Activated CD4-positive, CD25-positive, alpha-beta regulatory T cell treated with anti-CD3 and anti-CD28 coated beads, Interleukin-2, amount 50 U/mL, for 24 hours (primary cell): ENCODE data around the gene CTDSP1.

ENCODE experiments used
- ATAC-seq, 2 donors: fragments of 150-1000 bp; cut with Tn5 transposase; one replicate each; pipeline ENCODE4 v1.10.0; 2021; ENCODE audit warnings: mild to moderate bottlenecking in 1 of 2, moderate library complexity in 1 of 2

The CTDSP1 gene, protein sequence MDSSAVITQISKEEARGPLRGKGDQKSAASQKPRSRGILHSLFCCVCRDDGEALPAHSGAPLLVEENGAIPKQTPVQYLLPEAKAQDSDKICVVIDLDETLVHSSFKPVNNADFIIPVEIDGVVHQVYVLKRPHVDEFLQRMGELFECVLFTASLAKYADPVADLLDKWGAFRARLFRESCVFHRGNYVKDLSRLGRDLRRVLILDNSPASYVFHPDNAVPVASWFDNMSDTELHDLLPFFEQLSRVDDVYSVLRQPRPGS

DNA sequence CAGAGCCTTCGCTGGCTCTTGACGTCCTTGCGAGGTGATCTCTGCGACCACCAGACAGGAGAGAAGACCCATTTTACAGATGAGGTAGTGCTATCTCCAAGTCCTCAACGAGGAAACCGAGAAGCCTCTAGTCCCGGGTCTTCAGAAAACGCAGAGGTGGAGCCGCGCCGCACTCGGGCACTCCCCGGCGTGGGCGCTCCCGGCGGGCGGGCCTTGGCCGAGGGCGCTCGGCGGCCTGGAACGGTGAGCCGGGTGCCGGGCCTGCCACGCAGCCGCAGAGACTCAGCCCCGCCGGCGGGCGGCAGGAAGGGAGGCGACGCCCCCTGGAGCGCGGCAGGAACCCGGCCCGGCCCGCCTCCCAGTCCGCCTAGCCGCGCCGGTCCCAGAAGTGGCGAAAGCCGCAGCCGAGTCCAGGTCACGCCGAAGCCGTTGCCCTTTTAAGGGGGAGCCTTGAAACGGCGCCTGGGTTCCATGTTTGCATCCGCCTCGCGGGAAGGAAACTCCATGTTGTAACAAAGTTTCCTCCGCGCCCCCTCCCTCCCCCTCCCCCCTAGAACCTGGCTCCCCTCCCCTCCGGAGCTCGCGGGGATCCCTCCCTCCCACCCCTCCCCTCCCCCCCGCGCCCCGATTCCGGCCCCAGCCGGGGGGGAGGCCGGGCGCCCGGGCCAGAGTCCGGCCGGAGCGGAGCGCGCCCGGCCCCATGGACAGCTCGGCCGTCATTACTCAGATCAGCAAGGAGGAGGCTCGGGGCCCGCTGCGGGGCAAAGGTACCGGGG, at the start of gene CTDSP1:
TSS of gene CTDSP1 (plus strand) at position 478 of the 776 bp plus-strand sequence. CDS start at position 701, 223 bp downstream.
- peak; percentile 45 to 57 for ATAC-seq

GRCh38 chr2:218354045-218354444, 45.6 kb upstream of the CTDSP1 start:
- ATAC-seq = no peak

DNA sequence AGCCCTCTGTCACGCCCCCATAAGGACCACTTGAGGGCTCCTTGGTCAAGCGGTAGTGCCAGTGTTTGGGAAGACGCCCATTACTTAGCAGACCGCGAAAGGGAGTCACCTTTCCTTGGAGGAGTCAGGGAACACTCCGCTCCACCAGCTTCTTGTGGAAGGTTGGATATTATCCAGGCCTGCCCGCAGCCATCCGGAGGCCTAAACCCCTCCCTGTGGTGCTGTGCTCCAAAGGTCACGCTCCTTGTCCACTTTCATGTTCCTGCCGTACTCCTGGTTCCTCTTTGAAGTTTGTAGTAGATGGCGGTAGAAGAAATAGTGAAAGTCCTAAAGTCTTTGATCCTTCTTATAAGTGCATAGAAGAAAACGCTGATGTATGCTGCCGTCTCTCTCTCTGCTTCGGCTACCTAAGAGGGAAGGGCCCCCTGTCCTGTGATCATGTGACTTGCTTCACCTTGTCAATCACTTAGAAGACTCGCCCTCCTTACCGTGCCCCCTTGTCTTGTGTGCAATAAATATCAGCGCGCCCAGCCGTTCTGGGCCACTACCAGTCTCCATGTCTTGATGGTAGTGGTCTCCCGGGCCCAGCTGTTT, 44.7 kb upstream of the CTDSP1 start:
- ATAC-seq = no peak

DNA sequence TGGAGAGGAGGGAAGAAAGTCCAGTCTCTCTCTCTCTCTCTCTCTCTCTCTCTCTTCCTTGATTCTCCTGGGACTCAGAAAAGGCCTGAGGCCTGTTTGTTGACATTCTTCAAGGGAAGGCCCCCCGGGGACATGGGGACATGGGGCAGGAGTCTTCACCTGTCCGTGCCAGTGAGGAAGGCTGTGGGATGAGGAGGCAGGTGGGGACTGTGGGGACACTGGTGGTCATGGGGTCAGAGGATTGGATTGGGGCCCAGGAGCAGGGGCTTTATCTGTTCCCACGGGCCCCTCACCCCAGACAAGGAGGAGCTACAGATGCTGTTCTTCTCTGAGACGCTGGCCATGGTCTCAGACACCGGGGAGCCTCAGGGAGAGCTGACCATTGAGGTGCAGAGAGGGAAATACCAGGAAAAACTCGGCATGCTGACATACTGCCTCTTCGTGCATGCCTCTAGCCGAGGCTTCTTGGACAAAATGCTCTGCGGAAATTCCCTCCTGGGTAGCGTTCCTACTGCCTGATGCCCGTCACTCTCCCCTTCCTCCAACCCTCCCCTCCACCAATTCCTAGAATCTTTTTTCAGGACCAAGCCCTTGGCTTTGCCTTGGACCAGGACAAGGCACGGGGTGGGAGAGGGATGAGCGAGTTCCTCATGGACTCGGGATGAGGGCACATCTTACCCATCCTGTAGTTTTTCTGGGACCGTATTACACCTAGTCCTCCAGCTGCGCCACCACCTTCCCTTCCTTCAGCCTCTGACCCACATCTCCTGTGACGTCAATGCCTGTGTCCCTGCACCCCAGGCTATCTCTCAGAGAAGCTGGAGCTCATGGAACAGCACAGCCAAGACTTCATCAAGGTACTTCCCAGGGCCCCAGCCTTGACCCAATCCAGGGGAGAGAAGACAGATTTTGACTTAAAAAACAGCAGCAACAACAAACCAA, 42.2 kb upstream of the CTDSP1 start:
- ATAC-seq = no peak

- ATAC-seq = no peak
Measured at GRCh38 chr2:218360453-218360852, 39.2 kb upstream of the CTDSP1 start.

GRCh38 chr2:218362606-218363005, 37.1 kb upstream of the CTDSP1 start:
- no peak for ATAC-seq

DNA sequence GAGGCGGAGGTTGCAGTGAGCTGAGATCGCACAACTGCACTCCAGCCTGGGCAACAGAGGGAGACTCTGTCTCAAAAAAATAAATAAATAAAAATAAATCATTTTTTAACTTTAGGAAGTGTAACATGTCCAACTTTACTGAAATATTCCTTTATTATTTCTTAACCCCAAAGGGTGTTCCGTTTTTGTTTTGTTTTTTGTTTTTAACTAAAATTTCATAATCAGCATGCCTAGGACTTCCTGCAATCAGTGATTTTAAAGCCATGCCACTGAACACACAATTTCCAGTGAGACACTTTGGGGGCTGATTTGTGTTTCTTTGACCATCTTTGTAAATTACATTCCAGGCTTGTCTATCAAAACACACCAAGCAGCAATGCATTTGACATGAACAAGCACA, 35.9 kb upstream of the CTDSP1 start:
- no peak for ATAC-seq

- no peak for ATAC-seq
Measured at GRCh38 chr2:218364196-218364595, 35.5 kb upstream of the CTDSP1 start.

GRCh38 chr2:218366621-218367414, 32.9 kb upstream of the CTDSP1 start:
- ATAC-seq = no peak

DNA sequence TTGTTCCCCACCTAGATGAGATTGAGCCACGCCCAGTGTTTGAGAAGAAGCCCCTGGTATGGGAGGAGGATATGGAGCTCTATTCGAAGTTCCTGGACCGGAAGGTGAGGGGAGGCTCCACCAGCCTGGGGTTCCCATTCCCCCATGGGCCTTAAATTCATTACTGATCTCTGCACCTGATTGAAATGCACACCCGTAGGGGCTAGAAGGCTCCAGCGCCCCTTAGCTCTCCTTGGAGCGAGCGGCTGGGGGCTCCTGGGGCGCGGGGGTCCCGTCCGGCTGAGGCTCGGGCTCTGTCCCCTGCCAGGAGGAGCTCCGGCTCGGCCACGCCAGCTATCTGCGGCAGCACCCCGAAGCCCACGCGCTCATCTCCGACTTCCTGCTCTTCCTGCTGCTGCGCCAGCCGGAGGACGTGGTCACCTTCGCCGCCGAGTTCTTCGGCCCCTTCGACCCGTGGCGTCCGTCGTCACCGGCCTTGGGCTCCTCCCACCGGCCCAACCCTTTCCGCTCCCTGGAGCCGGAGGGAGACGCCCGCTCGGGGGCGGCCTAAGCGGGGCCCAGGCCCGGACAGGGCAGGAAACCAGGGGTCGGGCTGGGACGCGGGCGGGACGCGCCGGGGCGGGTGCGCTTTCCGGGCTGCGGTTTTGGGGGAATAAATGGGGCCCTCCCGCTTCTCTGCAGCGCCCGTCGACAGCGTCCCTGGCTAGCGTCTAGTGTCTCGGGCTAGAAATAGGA, 32.1 kb upstream of the CTDSP1 start:
- peak; percentile 88 to 90 for ATAC-seq

DNA sequence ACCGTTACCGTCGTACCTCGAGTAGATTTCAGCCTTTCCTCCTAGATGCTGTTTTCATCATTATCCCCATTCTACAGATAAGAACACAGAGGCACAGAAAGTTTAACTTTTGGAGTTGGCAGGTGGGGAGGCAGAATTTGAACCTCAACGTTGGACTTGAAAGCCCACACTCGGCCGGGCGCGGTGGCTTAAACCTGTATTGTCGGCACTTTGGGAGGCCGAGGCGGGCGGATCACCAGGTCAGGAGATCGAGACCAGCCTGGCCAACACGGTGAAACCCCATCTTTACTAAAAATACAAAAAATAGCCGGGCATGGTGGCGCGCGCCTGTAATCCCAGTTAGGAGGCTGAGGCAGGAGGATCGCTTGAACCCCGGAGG, 31.5 kb upstream of the CTDSP1 start:
- no peak for ATAC-seq

GRCh38 chr2:218368621-218369153, 31.0 kb upstream of the CTDSP1 start:
- ATAC-seq = no peak

GRCh38 chr2:218369330-218369729, 30.3 kb upstream of the CTDSP1 start:
- no peak for ATAC-seq

- no peak for ATAC-seq
Measured at GRCh38 chr2:218370410-218371063, 29.1 kb upstream of the CTDSP1 start.

DNA sequence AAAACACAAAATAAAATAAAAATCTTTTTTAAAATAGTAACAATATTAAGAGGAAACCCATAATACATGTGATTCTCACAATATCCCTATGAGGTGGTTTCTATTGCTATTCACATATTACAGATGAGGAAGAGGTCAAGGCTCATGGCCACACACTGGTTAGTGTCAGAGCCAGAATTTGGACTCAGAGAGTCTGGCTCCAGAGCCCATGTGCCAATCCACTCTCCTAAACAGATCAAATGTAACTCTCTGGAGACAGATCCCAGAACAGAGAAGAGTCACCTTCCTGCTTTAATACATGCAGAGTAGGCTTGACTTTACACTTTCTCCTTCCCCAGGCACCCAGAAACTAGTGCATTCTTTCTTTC, 27.7 kb upstream of the CTDSP1 start:
- ATAC-seq = no peak

GRCh38 chr2:218374795-218375194, 24.9 kb upstream of the CTDSP1 start:
- no peak for ATAC-seq

DNA sequence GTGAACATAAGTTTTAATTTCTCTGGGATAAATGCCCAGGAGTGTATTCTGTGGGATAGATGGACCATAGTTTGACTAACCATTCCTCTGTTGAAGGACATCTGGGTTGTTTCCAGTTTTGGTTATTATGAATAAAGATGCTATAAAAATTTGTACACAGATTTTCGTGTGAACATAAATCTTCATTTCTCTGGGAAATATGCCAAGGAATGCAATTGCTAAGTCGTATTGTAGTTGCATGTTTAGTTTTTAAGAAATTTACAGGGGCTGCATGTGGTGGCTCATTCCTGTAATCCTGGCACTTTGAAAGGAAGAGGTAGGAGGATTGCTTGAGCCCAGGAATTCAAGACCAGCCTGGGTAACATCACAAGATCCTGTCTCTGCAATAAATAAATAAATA, 24.5 kb upstream of the CTDSP1 start:
- no peak for ATAC-seq

GRCh38 chr2:218378053-218378452, 21.6 kb upstream of the CTDSP1 start:
- ATAC-seq = no peak

GRCh38 chr2:218381916-218382366, 17.7 kb upstream of the CTDSP1 start, which contains the start of gene SLC11A1:
TSS of gene SLC11A1 (plus strand) at chr2:218382273. CDS start at chr2:218382369, 96 bp downstream.
- no peak for ATAC-seq

GRCh38 chr2:218382785-218383184, 16.9 kb upstream of the CTDSP1 start:
- no peak for ATAC-seq
